GM12891 (cell line): ENCODE data around the gene KAZN.

Experiments
- PAX5 ChIP-seq: IDR thresholded peaks from 2 replicates; pipeline ENCODE4 v1.6.1; 2011; ENCODE audit warnings: low read length, moderate library complexity, mild to moderate bottlenecking; ENCODE audit not compliant: insufficient read depth, severe bottlenecking
- POLR2A ChIP-seq: IDR thresholded peaks from 2 replicates; pipeline ENCODE4 v1.6.1; 2011; ENCODE audit warnings: low read depth, low read length, control low read depth
- POLR2AphosphoS5 ChIP-seq: IDR thresholded peaks from 2 replicates; pipeline ENCODE4 v1.6.1; 2011; ENCODE audit warnings: low read depth, low read length, control low read depth
- POU2F2 ChIP-seq: IDR thresholded peaks from 2 replicates; pipeline ENCODE4 v1.6.1; 2011; ENCODE audit warnings: low read depth, mild to moderate bottlenecking, control low read depth, low read length, moderate library complexity
- SPI1 ChIP-seq: IDR thresholded peaks from 2 replicates; pipeline ENCODE4 v1.6.1; 2011; ENCODE audit warnings: low read depth, low read length, control low read depth
- TAF1 ChIP-seq: IDR thresholded peaks from 2 replicates; pipeline ENCODE4 v1.6.1; 2011; ENCODE audit warnings: low read depth, low read length, control low read depth

- TF ChIP-seq POLR2A (no peak), POLR2AphosphoS5 (no peak), PAX5 (no peak), TAF1 (no peak), SPI1 (no peak), POU2F2 (no peak)
Observed at GRCh38 chr1:14733048-14733778, 134.7 kb downstream of the KAZN start.
